ENCODE results near the gene KY.

The KY gene

DNA sequence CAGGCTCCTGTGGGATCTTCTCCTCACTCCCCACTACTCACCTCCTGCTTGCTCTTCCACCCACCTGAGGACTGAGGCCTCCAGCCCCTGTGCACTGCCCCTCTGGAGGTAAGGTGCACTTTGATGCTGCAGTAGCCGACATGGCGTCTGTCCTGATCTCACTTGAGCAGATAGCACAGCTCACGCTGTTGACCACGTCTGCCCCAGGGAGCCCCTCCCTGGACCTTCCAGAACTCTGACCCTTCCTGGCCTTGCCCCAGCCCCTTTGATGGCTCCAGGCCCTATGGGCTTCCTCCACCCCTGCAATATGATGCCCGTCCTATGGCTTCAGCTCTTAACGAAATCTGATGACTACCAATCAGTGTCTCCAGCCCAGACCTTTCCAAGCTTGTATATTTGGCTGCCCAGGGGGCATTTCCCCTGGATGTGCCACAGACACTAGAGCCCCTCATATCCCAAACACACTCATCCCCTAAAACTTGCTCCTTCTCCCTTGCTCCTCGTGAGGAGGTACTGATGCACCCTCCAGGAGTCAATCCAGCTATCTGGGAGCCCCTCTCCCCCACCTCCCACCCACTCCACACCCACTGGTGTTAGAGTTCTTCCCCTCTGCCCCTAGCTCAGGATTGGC is 27.1 kb downstream of the KY start:
- TF ChIP-seq, protein P1, sequence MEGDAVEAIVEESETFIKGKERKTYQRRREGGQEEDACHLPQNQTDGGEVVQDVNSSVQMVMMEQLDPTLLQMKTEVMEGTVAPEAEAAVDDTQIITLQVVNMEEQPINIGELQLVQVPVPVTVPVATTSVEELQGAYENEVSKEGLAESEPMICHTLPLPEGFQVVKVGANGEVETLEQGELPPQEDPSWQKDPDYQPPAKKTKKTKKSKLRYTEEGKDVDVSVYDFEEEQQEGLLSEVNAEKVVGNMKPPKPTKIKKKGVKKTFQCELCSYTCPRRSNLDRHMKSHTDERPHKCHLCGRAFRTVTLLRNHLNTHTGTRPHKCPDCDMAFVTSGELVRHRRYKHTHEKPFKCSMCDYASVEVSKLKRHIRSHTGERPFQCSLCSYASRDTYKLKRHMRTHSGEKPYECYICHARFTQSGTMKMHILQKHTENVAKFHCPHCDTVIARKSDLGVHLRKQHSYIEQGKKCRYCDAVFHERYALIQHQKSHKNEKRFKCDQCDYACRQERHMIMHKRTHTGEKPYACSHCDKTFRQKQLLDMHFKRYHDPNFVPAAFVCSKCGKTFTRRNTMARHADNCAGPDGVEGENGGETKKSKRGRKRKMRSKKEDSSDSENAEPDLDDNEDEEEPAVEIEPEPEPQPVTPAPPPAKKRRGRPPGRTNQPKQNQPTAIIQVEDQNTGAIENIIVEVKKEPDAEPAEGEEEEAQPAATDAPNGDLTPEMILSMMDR (conservative IDR thresholded peaks at IDR 0.05) = no peak
- TF ChIP-seq ZFX (IDR thresholded peaks at IDR 0.05) = no peak
- no peak overlapping the region for H3K27ac ChIP-seq

DNA sequence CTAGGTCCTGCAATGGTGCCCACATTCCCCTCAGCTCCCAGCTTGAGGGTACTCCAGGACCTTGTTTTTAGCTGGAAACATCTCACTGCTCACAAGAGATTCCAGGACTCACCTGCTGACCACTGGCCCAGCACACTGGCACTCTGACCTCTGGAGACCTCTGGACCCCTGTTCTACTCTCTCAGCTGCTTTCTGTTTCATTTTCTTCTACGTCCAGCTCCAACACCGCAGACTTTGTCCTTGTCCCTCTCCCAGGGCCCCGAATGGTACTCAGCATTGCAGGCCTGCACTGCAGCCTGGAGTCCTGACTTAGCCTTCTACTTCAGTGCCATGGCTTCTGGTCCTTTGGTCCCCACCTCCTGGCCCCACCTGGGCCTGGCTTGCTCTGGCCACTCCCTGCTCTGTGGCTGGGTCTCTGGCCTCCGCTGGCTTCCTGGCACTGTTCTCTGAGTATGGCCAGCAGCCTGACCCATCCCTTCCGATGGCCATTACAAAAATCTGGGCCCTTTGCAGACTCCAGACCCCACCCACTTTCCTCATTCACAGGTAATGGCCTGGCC is 27.9 kb downstream of the KY start:
- no peak overlapping the region for H3K27ac ChIP-seq
- no peak for TF ChIP-seq ZFX (IDR thresholded peaks at IDR 0.05)
- TF ChIP-seq, protein P1 (conservative IDR thresholded peaks at IDR 0.05) = no peak

DNA sequence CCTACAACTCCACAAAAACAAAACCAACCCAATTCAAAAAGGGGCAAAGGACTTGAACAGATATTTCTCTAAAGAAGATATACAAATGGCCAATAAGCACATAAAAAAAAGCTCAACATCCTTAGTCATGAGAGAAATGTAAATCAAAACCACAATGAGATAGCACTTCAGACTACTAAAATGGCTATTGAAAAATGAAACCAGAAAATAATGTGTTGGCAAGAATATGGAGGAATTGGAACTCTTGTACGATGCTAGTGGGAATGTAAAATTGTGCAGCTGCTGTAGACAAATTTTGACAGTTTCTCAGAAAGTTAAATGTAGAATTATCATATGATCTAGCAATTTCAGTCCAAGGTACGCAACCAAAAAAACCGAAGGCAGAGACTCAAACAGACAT is 29.0 kb downstream of the KY start:
- H3K27ac ChIP-seq = no peak overlapping the region

DNA sequence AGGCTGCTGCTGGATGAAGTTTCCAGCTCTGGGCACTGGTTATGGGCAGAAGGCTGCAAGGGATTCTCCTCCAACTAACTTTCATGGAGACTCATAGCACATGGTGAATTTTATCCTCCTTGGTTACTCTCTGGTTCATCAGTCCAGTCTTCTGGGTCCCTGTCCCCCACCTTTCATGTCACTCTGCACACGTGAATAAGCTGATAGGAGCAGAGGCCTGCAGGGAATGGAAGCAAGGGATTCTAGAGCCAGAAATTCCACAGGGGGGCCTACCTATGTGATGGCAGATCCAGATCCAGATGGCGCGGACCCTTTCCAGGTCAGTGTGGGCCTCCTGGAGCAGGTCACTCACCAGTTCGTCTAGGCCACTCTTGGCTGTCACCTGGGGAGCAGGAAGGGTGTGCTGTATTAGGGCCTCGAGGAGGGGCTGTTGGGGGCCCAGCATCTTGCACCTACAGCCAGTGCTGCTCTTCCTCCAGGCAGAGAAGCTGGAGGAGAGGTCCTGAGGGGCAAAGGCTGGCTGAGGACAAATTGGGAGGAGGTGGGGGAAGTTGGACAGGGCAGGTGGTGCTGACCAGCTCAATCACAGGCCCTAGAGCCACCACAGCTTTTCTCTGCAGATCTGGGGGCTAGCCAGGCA is 30.2 kb downstream of the KY start:
- H3K27ac ChIP-seq = no peak overlapping the region

More for the DNA sequence above, 29.0 kb downstream of the KY start:
- no peak for TF ChIP-seq ZFX (IDR thresholded peaks at IDR 0.05)
- TF ChIP-seq, protein P1 (conservative IDR thresholded peaks at IDR 0.05) = no peak

DNA sequence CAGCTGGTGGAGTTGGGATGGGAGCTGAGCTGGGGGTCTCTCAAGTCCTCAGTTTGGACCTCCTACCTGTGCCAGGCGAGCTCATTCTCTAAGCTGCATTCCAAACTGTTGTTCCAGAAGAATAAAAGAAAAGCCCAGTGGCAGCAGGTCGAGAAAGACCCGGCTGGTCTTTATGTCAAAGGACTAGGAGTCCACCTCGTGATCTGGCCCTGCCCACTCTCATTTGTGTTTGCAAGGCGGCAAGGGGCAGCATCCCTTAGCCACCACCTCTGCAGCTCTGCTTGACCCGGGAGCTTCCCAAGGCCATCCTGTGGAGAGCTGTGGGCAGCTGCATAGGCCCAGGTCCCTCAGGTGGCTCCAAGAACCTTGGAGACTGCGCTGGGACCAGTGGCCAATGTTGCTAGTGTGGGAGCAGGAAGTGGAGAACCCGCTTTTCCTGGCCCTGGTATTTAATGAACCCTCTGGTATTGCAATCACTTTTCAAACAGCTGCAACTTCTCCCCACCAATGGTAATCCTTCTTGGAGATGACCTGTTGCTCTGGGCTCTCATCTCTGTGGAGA is 30.9 kb downstream of the KY start:
- no peak overlapping the region for H3K27ac ChIP-seq
- TF ChIP-seq, protein P1 (conservative IDR thresholded peaks at IDR 0.05) = no peak
- no peak for TF ChIP-seq ZFX (IDR thresholded peaks at IDR 0.05)

More for the DNA sequence above, 30.2 kb downstream of the KY start:
- TF ChIP-seq ZFX (IDR thresholded peaks at IDR 0.05) = no peak
- TF ChIP-seq, protein P1 (conservative IDR thresholded peaks at IDR 0.05) = no peak

DNA sequence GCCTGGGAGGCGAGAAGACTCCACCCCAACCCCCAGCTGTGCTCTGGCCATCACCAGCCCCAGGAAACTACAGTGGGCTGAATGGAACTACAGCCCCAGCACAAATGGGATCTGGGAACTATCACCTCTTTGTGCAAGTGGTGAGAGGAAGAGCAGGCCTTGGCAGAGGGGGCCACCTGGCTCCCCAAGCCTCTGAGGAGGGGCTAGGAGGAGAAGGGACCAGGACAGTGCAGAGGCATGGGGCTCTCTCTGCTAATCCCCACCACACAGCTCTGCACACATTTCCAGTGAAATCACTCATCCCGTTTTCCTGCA is 31.6 kb downstream of the KY start:
- TF ChIP-seq, protein P1 (conservative IDR thresholded peaks at IDR 0.05) = no peak
- no peak for TF ChIP-seq ZFX (IDR thresholded peaks at IDR 0.05)
- H3K27ac ChIP-seq = no peak overlapping the region
